GM21360 (cell line): ENCODE data around the gene APOL5.
"Not testable (repeated sequence)": the region's sequence is repeated elsewhere in the genome, so short reads cannot be mapped to it uniquely, and the experiment has no call there.

Source experiments
- ATAC-seq: cut with Tn5 transposase; IDR thresholded peaks from one replicate; pipeline ENCODE4 v1.9.1; 2021; ENCODE audit warnings: mild to moderate bottlenecking, moderate library complexity; ENCODE audit not compliant: unreplicated experiment

Gene APOL5, protein sequence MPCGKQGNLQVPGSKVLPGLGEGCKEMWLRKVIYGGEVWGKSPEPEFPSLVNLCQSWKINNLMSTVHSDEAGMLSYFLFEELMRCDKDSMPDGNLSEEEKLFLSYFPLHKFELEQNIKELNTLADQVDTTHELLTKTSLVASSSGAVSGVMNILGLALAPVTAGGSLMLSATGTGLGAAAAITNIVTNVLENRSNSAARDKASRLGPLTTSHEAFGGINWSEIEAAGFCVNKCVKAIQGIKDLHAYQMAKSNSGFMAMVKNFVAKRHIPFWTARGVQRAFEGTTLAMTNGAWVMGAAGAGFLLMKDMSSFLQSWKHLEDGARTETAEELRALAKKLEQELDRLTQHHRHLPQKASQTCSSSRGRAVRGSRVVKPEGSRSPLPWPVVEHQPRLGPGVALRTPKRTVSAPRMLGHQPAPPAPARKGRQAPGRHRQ

DNA sequence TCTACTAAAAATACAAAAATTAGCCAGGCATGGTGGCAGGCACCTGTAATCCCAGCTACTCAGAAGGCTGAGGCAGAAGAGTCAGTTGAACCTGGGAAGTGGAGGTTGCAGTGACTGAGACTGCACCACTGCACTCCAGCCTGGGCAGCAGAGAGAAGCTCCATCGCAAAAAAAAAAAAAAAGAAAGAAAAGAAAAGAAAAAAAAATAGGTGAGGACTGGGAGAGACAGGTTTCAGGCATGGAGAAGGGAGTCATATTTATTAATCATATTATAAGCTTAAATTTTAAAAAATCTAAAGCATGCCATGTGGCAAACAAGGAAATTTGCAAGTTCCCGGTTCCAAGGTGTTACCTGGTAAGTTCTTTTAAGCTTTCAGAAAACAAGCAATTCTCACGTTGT lies at the start of gene APOL5:
APOL5 (plus strand) TSS at position 301 of the 400 bp plus-strand sequence; CDS start at position 301, 0 bp downstream.
- ATAC-seq, result no peak

- no peak for ATAC-seq
These were observed 43.3 kb upstream of the APOL5 start for GRCh38 chr22:35674335-35674734.

DNA sequence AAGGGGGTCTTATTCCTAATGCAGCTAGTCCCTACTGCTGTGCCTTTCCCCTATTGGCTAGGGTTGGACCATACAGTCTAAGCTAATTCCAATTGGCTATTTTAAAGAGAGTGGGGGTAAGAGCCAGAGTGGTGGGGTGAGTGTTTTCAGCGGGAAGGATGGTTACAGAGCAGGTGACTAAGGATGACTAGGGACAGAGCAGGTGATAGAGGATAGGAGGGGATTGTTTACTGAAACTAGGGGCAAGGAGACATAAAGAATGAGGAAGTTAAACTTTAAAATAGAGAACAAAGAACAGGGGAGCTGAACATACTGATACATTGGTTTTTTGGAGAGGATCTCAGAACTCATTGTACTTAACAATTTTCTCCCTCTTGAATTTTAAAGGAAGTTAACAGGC lies 41.6 kb upstream of the APOL5 start:
- not testable (repeated sequence) for ATAC-seq

GRCh38 chr22:35677460-35678187 lies 40.0 kb upstream of the APOL5 start:
- ATAC-seq, result no peak

- no peak for ATAC-seq
These were observed 38.8 kb upstream of the APOL5 start for GRCh38 chr22:35678836-35679235.

GRCh38 chr22:35679492-35679891 lies 38.2 kb upstream of the APOL5 start:
- not testable (repeated sequence) for ATAC-seq

DNA sequence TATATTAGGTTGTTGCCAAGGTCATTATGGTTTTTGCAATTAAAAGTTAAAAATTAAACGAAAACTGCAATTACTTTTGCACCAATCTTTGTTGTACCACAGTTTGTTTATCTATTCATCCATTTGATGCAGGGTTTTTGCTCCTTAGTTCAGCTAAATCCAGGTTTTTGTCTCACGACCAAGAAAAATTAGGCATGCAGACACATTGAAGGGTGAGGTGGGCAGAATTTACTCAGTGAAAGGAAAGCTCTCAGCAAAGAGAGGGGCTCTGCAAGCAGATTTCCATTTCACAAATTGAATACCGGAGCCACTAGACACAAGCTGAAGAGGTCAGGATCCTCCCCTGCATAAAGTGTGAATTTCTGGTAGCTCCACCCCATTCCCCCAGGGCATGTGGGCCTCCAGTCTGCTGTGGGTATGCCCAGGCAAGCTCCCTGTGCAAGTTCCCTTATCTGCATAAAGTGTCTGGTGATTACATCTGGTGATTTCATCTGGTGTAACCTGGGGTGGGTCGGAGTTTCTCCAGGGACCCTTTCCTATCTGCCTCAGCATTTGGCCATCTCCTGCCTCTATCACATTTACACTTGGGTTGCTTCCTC lies 36.1 kb upstream of the APOL5 start:
- no peak for ATAC-seq

GRCh38 chr22:35683560-35683959 lies 34.1 kb upstream of the APOL5 start:
- ATAC-seq, result no peak

DNA sequence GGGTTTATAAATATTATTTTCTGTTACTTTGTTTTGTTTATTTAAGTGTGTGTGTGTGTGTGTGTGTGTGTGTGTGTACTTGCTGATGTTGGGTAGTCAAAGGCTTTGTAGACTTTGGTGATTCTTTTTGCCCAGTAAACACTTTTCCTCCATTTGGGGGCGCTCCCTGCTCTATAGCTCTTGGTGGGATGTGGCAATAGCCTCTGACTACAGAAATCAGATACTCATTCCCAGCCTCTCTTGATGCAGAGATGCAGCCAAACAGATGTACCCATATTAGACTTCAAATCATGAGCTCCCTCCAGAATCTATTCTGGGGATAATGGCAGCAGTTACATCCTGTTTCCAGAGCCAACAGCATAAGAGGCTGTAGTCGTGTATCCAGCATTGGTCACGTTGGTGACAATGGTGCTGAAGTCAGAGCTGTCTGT lies 33.4 kb upstream of the APOL5 start:
- ATAC-seq, result no peak

DNA sequence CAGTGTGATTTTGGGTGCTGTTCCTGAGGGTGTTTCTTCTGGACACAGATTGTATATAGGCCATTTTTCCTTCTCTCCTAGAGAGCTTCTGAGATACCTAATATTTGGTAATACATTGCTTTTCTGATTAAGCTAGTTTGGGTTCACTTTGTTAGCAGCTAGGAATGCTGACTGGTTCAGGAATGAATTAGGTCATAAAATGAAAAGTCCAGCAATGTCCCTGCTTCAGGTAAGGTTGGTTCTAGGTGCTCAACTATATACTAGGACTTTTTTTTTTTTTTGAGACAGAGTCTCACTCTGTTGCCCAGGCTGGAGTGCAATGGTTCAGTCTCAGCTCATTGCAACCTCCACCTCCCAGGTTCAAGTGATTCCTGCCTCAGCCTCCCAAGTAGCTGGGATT lies 32.9 kb upstream of the APOL5 start:
- no peak for ATAC-seq

DNA sequence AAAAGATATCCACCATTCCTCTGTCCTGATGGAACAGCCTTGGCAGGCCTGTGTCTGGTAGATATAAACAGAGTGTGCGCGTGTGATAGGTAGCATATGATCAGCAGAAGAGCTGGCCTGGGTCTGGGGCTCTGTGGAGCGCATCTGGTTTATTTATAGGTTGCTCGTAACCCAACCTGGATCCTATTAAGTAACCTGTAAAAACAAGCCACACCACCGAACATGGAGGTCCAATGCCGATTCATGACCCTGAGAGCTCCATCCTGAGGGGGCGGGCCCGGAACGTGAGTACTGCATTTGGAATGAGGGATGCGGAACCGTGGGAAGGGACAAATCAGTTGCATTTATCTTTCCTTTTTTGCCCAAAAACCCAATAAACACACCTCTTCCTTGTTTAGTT lies 31.9 kb upstream of the APOL5 start:
- ATAC-seq, result no peak

- ATAC-seq, result no peak
These were observed 31.4 kb upstream of the APOL5 start for GRCh38 chr22:35686298-35686697.

GRCh38 chr22:35687461-35687860 lies 30.2 kb upstream of the APOL5 start:
- no peak for ATAC-seq

DNA sequence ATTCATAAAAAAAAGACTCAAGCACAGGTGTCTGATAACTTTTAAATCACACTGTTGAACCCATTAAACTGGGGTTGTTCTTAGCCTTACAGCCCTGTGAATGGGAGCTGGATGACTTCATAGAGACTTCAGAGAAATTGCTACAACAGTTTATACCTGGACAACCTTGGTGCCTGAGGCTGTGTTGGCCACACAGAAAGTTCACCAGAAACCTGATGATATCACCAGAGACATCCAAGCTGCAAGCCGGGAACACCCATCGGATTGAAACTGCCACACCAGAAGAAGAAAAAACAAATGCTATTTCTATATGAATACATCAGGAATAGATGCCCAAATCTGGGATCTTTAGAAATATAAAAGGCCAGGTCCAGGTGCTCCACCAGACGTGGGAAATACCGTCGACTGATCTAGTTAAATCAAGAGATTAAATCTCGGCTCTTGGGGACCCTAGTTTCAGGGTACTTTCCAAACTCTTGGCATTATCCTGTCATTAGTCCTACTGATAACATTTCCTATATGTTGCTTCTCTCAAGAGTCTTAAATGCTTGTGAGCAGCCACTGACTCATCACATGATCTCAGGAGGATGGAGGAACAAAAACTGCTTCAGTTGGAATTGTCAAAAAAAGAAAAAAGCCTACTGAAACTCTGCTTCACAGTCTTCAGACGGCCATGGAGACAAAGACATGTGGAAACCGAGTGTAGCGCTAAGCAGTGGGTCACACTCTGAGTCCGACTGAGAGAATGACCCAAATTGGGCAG lies 28.6 kb upstream of the APOL5 start:
- no peak for ATAC-seq

- no peak for ATAC-seq
These were observed 27.7 kb upstream of the APOL5 start for GRCh38 chr22:35690001-35690400.

- no peak for ATAC-seq
These were observed 22.5 kb upstream of the APOL5 start for GRCh38 chr22:35695202-35695601.

DNA sequence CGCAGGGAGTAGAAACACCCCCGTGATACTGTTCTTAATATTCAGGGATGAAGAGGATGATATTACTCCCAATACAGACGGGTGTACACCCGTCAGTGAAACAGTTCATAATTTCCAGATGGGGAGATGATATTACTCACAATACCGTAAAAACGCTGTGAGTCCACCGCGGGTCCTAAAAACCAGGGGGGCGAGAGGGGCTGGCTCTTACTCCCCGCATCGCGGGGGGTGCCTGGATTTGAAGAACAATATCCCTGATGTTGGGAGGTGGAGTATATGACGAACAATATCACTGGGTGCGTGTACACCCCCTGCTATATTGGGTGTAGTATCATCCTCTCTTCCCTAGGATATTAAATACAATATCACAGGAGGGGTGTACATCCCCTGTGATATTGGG lies 20.5 kb upstream of the APOL5 start:
- no peak for ATAC-seq

- ATAC-seq, result not testable (repeated sequence)
These were observed 17.8 kb upstream of the APOL5 start for GRCh38 chr22:35699852-35700251.

DNA sequence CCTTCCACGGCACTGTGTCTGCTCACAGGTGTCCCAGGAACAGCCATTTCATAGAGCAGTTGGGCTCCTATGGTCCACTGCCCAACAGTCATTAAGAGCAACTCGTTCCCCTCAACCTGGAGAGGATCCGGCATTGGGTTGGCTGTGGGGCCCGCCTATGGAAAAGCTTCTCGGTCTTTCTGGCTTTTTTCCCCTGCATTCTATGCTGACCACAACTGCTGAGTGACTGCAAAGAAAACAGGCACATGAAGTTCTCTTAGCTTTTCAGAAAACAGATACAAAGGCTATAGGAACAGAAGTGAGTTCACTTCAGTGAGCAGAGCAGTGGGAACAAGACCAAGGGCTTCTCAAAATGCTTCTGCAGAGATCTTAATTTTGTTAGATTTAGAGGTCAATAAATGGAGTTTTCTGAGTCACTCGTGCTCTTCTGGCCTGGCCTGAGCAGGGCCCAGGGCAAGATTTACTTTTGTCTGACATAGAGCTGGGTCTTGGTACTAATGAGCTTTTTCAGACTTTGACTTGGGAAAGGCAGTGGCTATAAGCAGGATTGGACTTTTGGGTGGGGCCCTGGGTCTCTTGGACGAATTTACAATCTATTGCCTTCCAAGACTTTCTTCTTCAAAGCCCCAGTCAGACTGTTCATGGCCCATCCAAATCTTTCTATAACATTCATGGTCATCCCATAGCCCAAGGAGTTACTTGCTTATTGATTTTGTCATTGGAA lies 13.6 kb upstream of the APOL5 start:
- no peak for ATAC-seq

- no peak for ATAC-seq
These were observed 12.5 kb upstream of the APOL5 start for GRCh38 chr22:35705141-35705540.
